A549 (cell line): ENCODE data around the gene GRIN2D. TPM values are rescaled to one million over a fixed set of nuclear protein-coding genes. Genes with fewer than 3 reads are reported as not detected.

Experiments used
- ATAC-seq, 2 experiments: fragments of 200-7000 bp in 1 of 2; fragments of >200 bp in 1 of 2; cut with Nextera tagmentation in 1 of 2; cut with Tn5 transposase in 1 of 2; 3 replicates each; pipeline versions ENCODE4 v1.8.0 to v1.9.1; 2018 to 2020; ENCODE audit warnings: mild to moderate bottlenecking in 1 of 2, moderate library complexity in 1 of 2
- CTCF ChIA-PET: fragments of 300-600 bp; sonication (Branson Sonifier 250); formaldehyde crosslinking; extraction: SDS; loops from one replicate; lab custom pipeline; 2021; ENCODE audit warnings: antibody characterized with exemption, inconsistent platforms; lab: Yijun Ruan, JAX
- POLR2A ChIA-PET: fragments of 350-600 bp; formaldehyde crosslinking; extraction: SDS; loops from one replicate; lab custom pipeline; 2021; ENCODE audit warnings: antibody characterized with exemption, inconsistent platforms; lab: Yijun Ruan, JAX
- DNase-seq, 2 experiments: peaks; one replicate each; pipeline versions ENCODE4 v3.0.0 to v3.0.0-alpha.2; 2011 to 2016; ENCODE audit warnings: low read depth in 1 of 2, low spot score in 1 of 2
- FAIRE-seq: peaks from 2 replicates; lab custom pipeline; 2011; peaks lifted over from hg19 to GRCh38; lab: Jason Lieb, UNC
- H3K27ac ChIP-seq, 2 experiments: fragments of >200 bp; sonication (Bioruptor Twin); formaldehyde crosslinking; 3 replicates each; pipeline ENCODE4 v1.5.1; 2016 to 2017
- H3K4me1 ChIP-seq: fragments of >200 bp; sonication (Bioruptor Twin); formaldehyde crosslinking; 3 replicates; pipeline ENCODE4 v1.6.1; 2016
- H3K4me2 ChIP-seq: fragments of >200 bp; sonication (Bioruptor Twin); formaldehyde crosslinking; 3 replicates; pipeline ENCODE4 v1.6.1; 2016
- H3K4me3 ChIP-seq: fragments of >200 bp; sonication (Bioruptor Twin); formaldehyde crosslinking; 3 replicates; pipeline ENCODE4 v1.5.1; 2016
- H3K9me3 ChIP-seq: fragments of >200 bp; sonication (Bioruptor Twin); formaldehyde crosslinking; 3 replicates; pipeline ENCODE4 v1.6.1; 2016
- CEBPB ChIP-seq, 2 experiments: fragments of >200 bp in 1 of 2; sonication (Bioruptor Twin) in 1 of 2; formaldehyde crosslinking in 1 of 2; IDR thresholded peaks; 2 replicates each; pipeline ENCODE4 v1.6.1; 2012 to 2016
- CHD4 ChIP-seq: fragments of 200-600 bp; sonication (generic); IDR thresholded peaks from 2 replicates; pipeline ENCODE4 v1.6.1; 2016; ENCODE audit warnings: antibody characterized with exemption, mild to moderate bottlenecking, borderline replicate concordance
- EP300 ChIP-seq, 2 experiments: fragments of >200 bp; sonication (Bioruptor Twin); formaldehyde crosslinking; IDR thresholded peaks; 2 replicates in 1 of 2; 3 replicates in 1 of 2; pipeline ENCODE4 v1.6.1; 2016 to 2017
- ESRRA ChIP-seq: fragments of 150-350 bp; IDR thresholded peaks from 2 replicates; pipeline ENCODE4 v1.6.1; 2014; ENCODE audit warnings: mild to moderate bottlenecking, low read length, borderline replicate concordance
- FOSL2 ChIP-seq, 2 experiments: fragments of 450-650 bp in 1 of 2; fragments of >200 bp in 1 of 2; sonication (Bioruptor Twin) in 1 of 2; formaldehyde crosslinking; IDR thresholded peaks; 2 replicates each; pipeline versions ENCODE4 v1.5.0 to v1.6.1; 2016 to 2020; ENCODE audit warnings: mild to moderate bottlenecking in 1 of 2, moderate library complexity in 1 of 2
- FOXS1 ChIP-seq: fragments of 250-450 bp; sonication (Bioruptor Pico); IDR thresholded peaks from 2 replicates; pipeline ENCODE4 v1.5.0; 2020; ENCODE audit warnings: mild to moderate bottlenecking, moderate library complexity
- GATA3 ChIP-seq: IDR thresholded peaks from 2 replicates; pipeline ENCODE4 v1.6.1; 2012; ENCODE audit warnings: borderline replicate concordance
- HDAC2 ChIP-seq: fragments of 200-600 bp; sonication (generic); IDR thresholded peaks from 2 replicates; pipeline ENCODE4 v1.6.1; 2016
- HEYL ChIP-seq: fragments of 250-450 bp; sonication (Bioruptor Pico); IDR thresholded peaks from 2 replicates; pipeline ENCODE4 v1.8.0; 2021; ENCODE audit warnings: mild to moderate bottlenecking, moderate library complexity
- HOXB5 ChIP-seq: fragments of 250-450 bp; sonication (Bioruptor Pico); IDR thresholded peaks from 2 replicates; pipeline ENCODE4 v1.5.0; 2020; ENCODE audit warnings: mild to moderate bottlenecking, moderate library complexity
- JUN ChIP-seq, 2 experiments: fragments of >200 bp; sonication (Bioruptor Twin); formaldehyde crosslinking; IDR thresholded peaks; 2 replicates in 1 of 2; 3 replicates in 1 of 2; pipeline ENCODE4 v1.6.1; 2016 to 2017
- JUNB ChIP-seq: fragments of >200 bp; sonication (Bioruptor Twin); formaldehyde crosslinking; IDR thresholded peaks from 2 replicates; pipeline ENCODE4 v1.6.1; 2016
- MAFK ChIP-seq: fragments of 450-650 bp; IDR thresholded peaks from 2 replicates; pipeline ENCODE4 v1.6.1; 2014; ENCODE audit not compliant: partially characterized antibody
- NFE2L2 ChIP-seq: fragments of 150-350 bp; conservative IDR thresholded peaks from 2 replicates; pipeline ENCODE4 v1.6.1; 2014; ENCODE audit warnings: low read length
- RAD21 ChIP-seq, 2 experiments: fragments of >200 bp in 1 of 2; sonication (Bioruptor Twin) in 1 of 2; formaldehyde crosslinking in 1 of 2; IDR thresholded peaks in 1 of 2; conservative IDR thresholded peaks in 1 of 2; 2 replicates in 1 of 2; 3 replicates in 1 of 2; pipeline ENCODE4 v1.6.1; 2012 to 2018; ENCODE audit warnings: inconsistent platforms in 1 of 2
- RARB ChIP-seq: fragments of 250-450 bp; sonication (Bioruptor Pico); IDR thresholded peaks from 2 replicates; pipeline ENCODE4 v1.8.0; 2021; ENCODE audit warnings: mild to moderate bottlenecking, moderate library complexity
- RNF2 ChIP-seq: fragments of 200-600 bp; sonication (generic); IDR thresholded peaks from 2 replicates; pipeline ENCODE4 v1.6.1; 2016; ENCODE audit warnings: low read depth, mild to moderate bottlenecking, antibody characterized with exemption, moderate library complexity, borderline replicate concordance
- SMC3 ChIP-seq: fragments of >200 bp; sonication (Bioruptor Twin); formaldehyde crosslinking; IDR thresholded peaks from 3 replicates; pipeline ENCODE4 v1.6.1; 2018; ENCODE audit warnings: inconsistent platforms
- TFCP2L1 ChIP-seq: fragments of 250-450 bp; sonication (Bioruptor Pico); IDR thresholded peaks from 2 replicates; pipeline ENCODE4 v1.5.0; 2021; ENCODE audit warnings: mild to moderate bottlenecking
- ZC3H11A ChIP-seq: fragments of 450-650 bp; IDR thresholded peaks from 2 replicates; pipeline ENCODE4 v1.6.1; 2014; ENCODE audit warnings: antibody characterized with exemption, mild to moderate bottlenecking
- ZFP36 ChIP-seq: fragments of 450-650 bp; IDR thresholded peaks from 2 replicates; pipeline ENCODE4 v1.6.1; 2014; ENCODE audit warnings: borderline replicate concordance; ENCODE audit not compliant: partially characterized antibody
- ZNF302 ChIP-seq: fragments of 250-450 bp; sonication (Bioruptor Pico); IDR thresholded peaks from 2 replicates; pipeline ENCODE4 v1.9.0; 2021; ENCODE audit warnings: inconsistent platforms, mild to moderate bottlenecking, moderate library complexity
- ZSCAN20 ChIP-seq: fragments of 250-450 bp; sonication (Bioruptor Pico); IDR thresholded peaks from 2 replicates; pipeline ENCODE4 v1.8.0; 2022; ENCODE audit warnings: mild to moderate bottlenecking, moderate library complexity
- WGBS: methylation state at CpG from one replicate; pipeline ENCODE4 v1.1.6; 2017; ENCODE audit errors: missing lambda C conversion rate; 5-methylcytosine and 5-hydroxymethylcytosine counted together
- polyA plus RNA-seq, 4 experiments: library from polyadenylated mRNA; depleted of rRNA in 3 of 4; stranded (reverse); fragments of >200 nt; fragmentation: RNase III in 1 of 4; extraction: RNeasy Plus Mini Kit Qiagen cat#74134 plus additional on column Dnase treatment in 1 of 4; gene quantifications; 2 replicates in 3 of 4; 3 replicates in 1 of 4; pipeline ENCODE4 v1.2.3, GENCODE V29; 2011 to 2017
- TF ChIP-seq, protein P1 (sequence below): fragments of 250-450 bp; sonication (Bioruptor Pico); IDR thresholded peaks from 2 replicates; pipeline ENCODE4 v1.5.0; 2020; ENCODE audit warnings: low read depth, mild to moderate bottlenecking, moderate library complexity
- TF ChIP-seq, protein P2 (sequence below): IDR thresholded peaks from 2 replicates; pipeline ENCODE4 v1.6.1; 2012
- TF ChIP-seq, protein P3 (sequence below): fragments of 450-650 bp; IDR thresholded peaks from 2 replicates; pipeline ENCODE4 v1.6.1; 2014; ENCODE audit warnings: antibody characterized with exemption
- TF ChIP-seq, protein P4 (sequence below): fragments of >200 bp; sonication (Bioruptor Twin); formaldehyde crosslinking; IDR thresholded peaks from 3 replicates; pipeline ENCODE4 v1.5.1; 2016

The GRIN2D gene
- polyA plus RNA-seq, 2 of the 4 experiments (the other 2 are of a cell fraction) = 2.6 to 6.3 TPM

DNA sequence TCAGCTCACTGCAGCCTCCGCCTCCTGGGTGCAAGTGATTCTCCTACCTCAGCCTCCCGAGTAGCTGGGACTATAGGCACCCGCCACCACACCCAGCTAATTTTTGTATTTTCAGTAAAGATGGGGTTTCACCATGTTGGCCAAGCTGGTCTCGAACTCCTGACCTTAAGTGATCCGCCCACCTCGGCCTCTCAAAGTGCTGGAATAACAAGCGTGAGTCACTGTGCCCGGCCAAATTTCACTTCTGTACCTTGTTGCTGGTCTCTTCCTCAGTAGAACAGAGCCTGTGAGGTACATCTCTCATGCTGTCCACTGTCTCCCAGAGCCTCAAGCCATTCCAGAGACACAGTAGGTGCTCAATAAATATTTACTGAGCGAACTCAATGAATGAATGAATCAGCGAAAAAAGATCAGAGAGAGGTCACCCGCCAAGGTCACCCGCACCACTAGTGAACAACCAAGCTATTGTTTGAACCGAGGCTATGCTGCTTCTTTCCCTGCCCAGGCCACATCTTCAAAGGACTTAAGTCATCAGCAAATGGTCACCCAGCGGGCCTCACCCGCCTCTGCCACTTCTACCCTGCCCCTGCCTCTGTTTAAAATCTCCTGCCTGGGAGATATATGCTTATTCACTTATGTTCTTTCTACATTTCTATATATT is 39.0 kb upstream of the GRIN2D start:
- ChIA-PET CTCF (interaction anchor here (0.6 to 17.4 kb wide), 11 partner anchors 9 to 230 kb away, joined by 3 to 224 read pairs (median 4); partner anchors contain the start of genes KDELR1, SYNGR4 and TMEM143), POLR2A (interaction anchor here (0.6 to 1.8 kb wide), 7 partner anchors 9 to 39 kb away, joined by 3 to 13 read pairs (median 4); partner anchors contain the start of genes KDELR1, SYNGR4 and TMEM143)
- peak overlapping the region; percentile 67 to 85 for H3K27ac ChIP-seq
- H3K4me2 ChIP-seq = peak overlapping the region; percentile 40
- peak; percentile 82 to 83 for ATAC-seq
- peaks cover 31% of the 10 kb centered on the region for H3K4me1 ChIP-seq
- TF ChIP-seq HOXB5 = peak; percentile 75; the same call in 1 of the 2 replicates
- TF ChIP-seq, protein P1, sequence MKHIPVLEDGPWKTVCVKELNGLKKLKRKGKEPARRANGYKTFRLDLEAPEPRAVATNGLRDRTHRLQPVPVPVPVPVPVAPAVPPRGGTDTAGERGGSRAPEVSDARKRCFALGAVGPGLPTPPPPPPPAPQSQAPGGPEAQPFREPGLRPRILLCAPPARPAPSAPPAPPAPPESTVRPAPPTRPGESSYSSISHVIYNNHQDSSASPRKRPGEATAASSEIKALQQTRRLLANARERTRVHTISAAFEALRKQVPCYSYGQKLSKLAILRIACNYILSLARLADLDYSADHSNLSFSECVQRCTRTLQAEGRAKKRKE = no peak
- TF ChIP-seq FOSL2 (IDR thresholded peaks at IDR 0.05) = peak; percentile 65; the same call in 1 of the 2 replicates
- peak; percentile 79; the same call in 1 of the 2 replicates for TF ChIP-seq FOSL2 (CRISPR knock-in tag; IDR thresholded peaks at IDR 0.05)
- TF ChIP-seq, protein P2, sequence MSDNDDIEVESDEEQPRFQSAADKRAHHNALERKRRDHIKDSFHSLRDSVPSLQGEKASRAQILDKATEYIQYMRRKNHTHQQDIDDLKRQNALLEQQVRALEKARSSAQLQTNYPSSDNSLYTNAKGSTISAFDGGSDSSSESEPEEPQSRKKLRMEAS = peak; percentile 63; the same call in 1 of the 2 replicates
- TF ChIP-seq RAD21 (conservative IDR thresholded peaks at IDR 0.05 in 1 of 2, IDR thresholded peaks at IDR 0.05 in 1 of 2) = 0 out of 5 replicates have a peak, but pooled peaks of 1 of the 2 experiments have one; percentile 6
- TF ChIP-seq JUN (IDR thresholded peaks at IDR 0.05) = peak; percentile 51 to 85; a peak in 4 of 5 replicates
- peak; percentile 14; the same call in 1 of the 2 replicates for TF ChIP-seq FOXS1 (CRISPR knock-in tag)
- no peak for TF ChIP-seq ZSCAN20 (CRISPR knock-in tag)
- TF ChIP-seq SMC3 = 0 out of 3 replicates have a peak, but pooled peaks have one; percentile 21
- no peak for TF ChIP-seq TFCP2L1 (CRISPR knock-in tag)
- peak; percentile 70 for TF ChIP-seq JUNB
- TF ChIP-seq GATA3 = peak; percentile 78
- TF ChIP-seq NFE2L2 = peak; percentile 79
- TF ChIP-seq, protein P3, sequence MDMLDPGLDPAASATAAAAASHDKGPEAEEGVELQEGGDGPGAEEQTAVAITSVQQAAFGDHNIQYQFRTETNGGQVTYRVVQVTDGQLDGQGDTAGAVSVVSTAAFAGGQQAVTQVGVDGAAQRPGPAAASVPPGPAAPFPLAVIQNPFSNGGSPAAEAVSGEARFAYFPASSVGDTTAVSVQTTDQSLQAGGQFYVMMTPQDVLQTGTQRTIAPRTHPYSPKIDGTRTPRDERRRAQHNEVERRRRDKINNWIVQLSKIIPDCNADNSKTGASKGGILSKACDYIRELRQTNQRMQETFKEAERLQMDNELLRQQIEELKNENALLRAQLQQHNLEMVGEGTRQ = no peak
- no peak for TF ChIP-seq ZFP36
- no peak for TF ChIP-seq ZNF302 (CRISPR knock-in tag)
- TF ChIP-seq ESRRA = peak; percentile 97
- TF ChIP-seq HDAC2 = no peak
- TF ChIP-seq MAFK = peak; percentile 99
- no peak; a peak in 1 of 4 replicates for TF ChIP-seq CEBPB (IDR thresholded peaks at IDR 0.05)
- no peak for TF ChIP-seq HEYL (CRISPR knock-in tag)
- TF ChIP-seq EP300 (IDR thresholded peaks at IDR 0.05) = peak; percentile 28 to 73; a peak in 2 of 5 replicates
- no peak for TF ChIP-seq ZC3H11A
- TF ChIP-seq CHD4 = 0 out of 2 replicates have a peak, but pooled peaks have one; percentile 30
- TF ChIP-seq, protein P4, sequence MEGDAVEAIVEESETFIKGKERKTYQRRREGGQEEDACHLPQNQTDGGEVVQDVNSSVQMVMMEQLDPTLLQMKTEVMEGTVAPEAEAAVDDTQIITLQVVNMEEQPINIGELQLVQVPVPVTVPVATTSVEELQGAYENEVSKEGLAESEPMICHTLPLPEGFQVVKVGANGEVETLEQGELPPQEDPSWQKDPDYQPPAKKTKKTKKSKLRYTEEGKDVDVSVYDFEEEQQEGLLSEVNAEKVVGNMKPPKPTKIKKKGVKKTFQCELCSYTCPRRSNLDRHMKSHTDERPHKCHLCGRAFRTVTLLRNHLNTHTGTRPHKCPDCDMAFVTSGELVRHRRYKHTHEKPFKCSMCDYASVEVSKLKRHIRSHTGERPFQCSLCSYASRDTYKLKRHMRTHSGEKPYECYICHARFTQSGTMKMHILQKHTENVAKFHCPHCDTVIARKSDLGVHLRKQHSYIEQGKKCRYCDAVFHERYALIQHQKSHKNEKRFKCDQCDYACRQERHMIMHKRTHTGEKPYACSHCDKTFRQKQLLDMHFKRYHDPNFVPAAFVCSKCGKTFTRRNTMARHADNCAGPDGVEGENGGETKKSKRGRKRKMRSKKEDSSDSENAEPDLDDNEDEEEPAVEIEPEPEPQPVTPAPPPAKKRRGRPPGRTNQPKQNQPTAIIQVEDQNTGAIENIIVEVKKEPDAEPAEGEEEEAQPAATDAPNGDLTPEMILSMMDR = no peak
- TF ChIP-seq RNF2 = no peak
- no peak for TF ChIP-seq RARB (CRISPR knock-in tag)
- WGBS = 26% methylated on average over 15 of the region's 15 CpGs
- no peak overlapping the region for H3K4me3 ChIP-seq
- DNase-seq = peak; percentile 92 to 98
- H3K9me3 ChIP-seq = no peaks in the 10 kb centered on the region
- peak; percentile 86 for FAIRE-seq
